SK-N-SH (cell line): ENCODE measurements around the gene CEP170B. TPM values are rescaled to one million over a fixed set of nuclear protein-coding genes. Genes with fewer than 3 reads are reported as not detected.
"Not testable (repeated sequence)": the region's sequence is repeated elsewhere in the genome, so short reads cannot be mapped to it uniquely, and the experiment has no call there.

ENCODE experiments used
- CTCF ChIA-PET: fragments of 300-600, 350-600 bp; formaldehyde crosslinking; extraction: SDS; loops from one replicate; lab custom pipeline; 2021; lab: Yijun Ruan, JAX
- POLR2A ChIA-PET: fragments of 350-600 bp; sonication (Branson Sonifier 250); formaldehyde crosslinking; extraction: SDS; loops from one replicate; lab custom pipeline; 2020; ENCODE audit warnings: antibody characterized with exemption, inconsistent platforms; lab: Yijun Ruan, JAX
- DNase-seq: peaks from one replicate; pipeline ENCODE4 v3.0.0; 2012
- H2AFZ ChIP-seq: fragments of 200-600 bp; sonication (generic); 2 replicates; pipeline ENCODE4 v1.8.1; 2016; ENCODE audit warnings: antibody characterized with exemption, mild to moderate bottlenecking, low read depth
- H3F3A ChIP-seq: fragments of 200-600 bp; sonication (generic); replicated peaks from 2 replicates; pipeline ENCODE3; 2016; ENCODE audit warnings: antibody characterized with exemption, mild to moderate bottlenecking; ENCODE audit not compliant: insufficient read depth
- H3K27ac ChIP-seq, 2 experiments: fragments of 200-500 bp in 1 of 2; fragments of 200-600 bp in 1 of 2; sonication (Bioruptor generic) in 1 of 2; sonication (generic), shearing (Covaris generic) in 1 of 2; 2 replicates each; pipeline versions ENCODE4 v1.5.1 to v1.6.1; 2014 to 2016; ENCODE audit warnings: low read depth in 2 of 2, inconsistent platforms in 1 of 2, low read length in 1 of 2, mild to moderate bottlenecking in 1 of 2, mixed read lengths in 1 of 2
- H3K27me3 ChIP-seq: fragments of 200-600 bp; sonication (generic), shearing (Covaris generic); 2 replicates; pipeline ENCODE4 v1.6.1; 2016; ENCODE audit warnings: mixed run types; ENCODE audit not compliant: insufficient read depth
- H3K36me3 ChIP-seq, 2 experiments: fragments of 200-500 bp in 1 of 2; fragments of 200-600 bp in 1 of 2; sonication (Bioruptor generic) in 1 of 2; sonication (generic) in 1 of 2; replicated peaks in 1 of 2; 2 replicates each; pipeline versions ENCODE3 to v1.5.1; 2014 to 2016; ENCODE audit warnings: low read length in 1 of 2, mild to moderate bottlenecking in 1 of 2; ENCODE audit not compliant: insufficient read depth in 2 of 2, control insufficient read depth in 1 of 2
- H3K4me1 ChIP-seq, 2 experiments: fragments of 200-500 bp in 1 of 2; fragments of 200-600 bp in 1 of 2; sonication (Bioruptor generic) in 1 of 2; sonication (generic), shearing (Covaris generic) in 1 of 2; 2 replicates each; pipeline versions ENCODE4 v1.5.1 to v1.6.1; 2014 to 2016; ENCODE audit warnings: low read depth in 1 of 2, low read length in 1 of 2, mixed run types in 1 of 2; ENCODE audit not compliant: insufficient read depth in 2 of 2, control insufficient read depth in 1 of 2
- H3K4me2 ChIP-seq: fragments of 200-600 bp; sonication (generic), shearing (Covaris generic); 2 replicates; pipeline ENCODE4 v1.6.1; 2017; ENCODE audit warnings: mixed run types
- H3K4me3 ChIP-seq, 2 experiments: fragments of 200-500 bp in 1 of 2; fragments of 200-600 bp in 1 of 2; sonication (Bioruptor generic) in 1 of 2; sonication (generic), shearing (Covaris generic) in 1 of 2; 2 replicates each; pipeline versions ENCODE4 v1.5.1 to v1.8.1; 2014 to 2016; ENCODE audit warnings: low read depth in 2 of 2, inconsistent platforms in 1 of 2, low read length in 1 of 2, mild to moderate bottlenecking in 1 of 2, mixed read lengths in 1 of 2, moderate library complexity in 1 of 2
- H3K79me2 ChIP-seq: fragments of 200-600 bp; sonication (generic); 2 replicates; pipeline ENCODE4 v1.8.1; 2017; ENCODE audit warnings: mild to moderate bottlenecking; ENCODE audit not compliant: insufficient read depth
- H3K9ac ChIP-seq: fragments of 200-600 bp; sonication (generic); 2 replicates; pipeline ENCODE4 v1.6.1; 2017; ENCODE audit warnings: mixed run types
- H3K9me2 ChIP-seq: fragments of 200-600 bp; sonication (generic); 2 replicates; pipeline ENCODE4 v1.6.1; 2017; ENCODE audit warnings: mixed run types
- H3K9me3 ChIP-seq: fragments of 200-600 bp; sonication (generic); 2 replicates; pipeline ENCODE4 v1.6.1; 2017; ENCODE audit warnings: mixed run types, mild to moderate bottlenecking, moderate library complexity
- H4K20me1 ChIP-seq: fragments of 200-600 bp; sonication (generic); 2 replicates; pipeline ENCODE4 v1.6.1; 2017; ENCODE audit warnings: mild to moderate bottlenecking, mixed run types; ENCODE audit not compliant: insufficient read depth
- ELF1 ChIP-seq: IDR thresholded peaks from 2 replicates; pipeline ENCODE4 v1.4.0; 2012
- FOXJ3 ChIP-seq: sonication (generic); formaldehyde crosslinking; IDR thresholded peaks from 2 replicates; pipeline ENCODE4 v1.5.1; 2020; ENCODE audit warnings: mild to moderate bottlenecking, missing genetic modification reagents
- FOXM1 ChIP-seq: IDR thresholded peaks from 2 replicates; pipeline ENCODE4 v1.4.0; 2012; ENCODE audit warnings: low read depth, mild to moderate bottlenecking
- GABPA ChIP-seq: IDR thresholded peaks from 2 replicates; pipeline ENCODE4 v1.4.0; 2012; ENCODE audit warnings: low read depth, mild to moderate bottlenecking
- GATA2 ChIP-seq: sonication (generic); formaldehyde crosslinking; IDR thresholded peaks from 2 replicates; pipeline ENCODE4 v1.5.0; 2020; ENCODE audit warnings: mild to moderate bottlenecking, missing genetic modification reagents
- MXI1 ChIP-seq: IDR thresholded peaks from 2 replicates; pipeline ENCODE4 v1.6.1; 2012; ENCODE audit warnings: mild to moderate bottlenecking, low read depth, low read length, improper control_type of control experiment
- RCOR1 ChIP-seq: fragments of 150-350 bp; IDR thresholded peaks from 2 replicates; pipeline ENCODE4 v1.6.1; 2017; ENCODE audit warnings: antibody characterized with exemption, low read length
- RFX5 ChIP-seq: IDR thresholded peaks from 2 replicates; pipeline ENCODE4 v1.6.1; 2012; ENCODE audit warnings: mild to moderate bottlenecking, improper control_type of control experiment, low read length
- SIN3A ChIP-seq: IDR thresholded peaks from 2 replicates; pipeline ENCODE4 v1.6.1; 2012; ENCODE audit warnings: low read depth, mild to moderate bottlenecking, low read length, moderate library complexity, borderline replicate concordance
- TAF1 ChIP-seq: IDR thresholded peaks from 2 replicates; pipeline ENCODE4 v1.6.1; 2012; ENCODE audit warnings: low read depth, mild to moderate bottlenecking, low read length, moderate library complexity, borderline replicate concordance
- USF2 ChIP-seq: fragments of 150-350 bp; IDR thresholded peaks from 2 replicates; pipeline ENCODE4 v1.6.1; 2017; ENCODE audit warnings: antibody characterized with exemption, low read length, low read depth, borderline replicate concordance
- WGBS: methylation state at CpG from one replicate; pipeline ENCODE4 v1.1.6; 2017; ENCODE audit warnings: low lambda C conversion rate; 5-methylcytosine and 5-hydroxymethylcytosine counted together
- polyA plus RNA-seq, 3 experiments: library from polyadenylated mRNA; depleted of rRNA; stranded (reverse); fragments of >200 nt; gene quantifications; 2 replicates each; pipeline ENCODE4 v1.2.3, GENCODE V29; 2012
- TF ChIP-seq, protein P1 (sequence below): IDR thresholded peaks from 2 replicates; pipeline ENCODE4 v1.4.0; 2012; ENCODE audit warnings: low read depth, borderline replicate concordance

CEP170B gene
- polyA plus RNA-seq, 1 of the 3 experiments (the other 2 are of a cell fraction), result 11.0 TPM

- no peak for TF ChIP-seq FOXM1
- no peak for TF ChIP-seq GABPA
- TF ChIP-seq, protein P1, sequence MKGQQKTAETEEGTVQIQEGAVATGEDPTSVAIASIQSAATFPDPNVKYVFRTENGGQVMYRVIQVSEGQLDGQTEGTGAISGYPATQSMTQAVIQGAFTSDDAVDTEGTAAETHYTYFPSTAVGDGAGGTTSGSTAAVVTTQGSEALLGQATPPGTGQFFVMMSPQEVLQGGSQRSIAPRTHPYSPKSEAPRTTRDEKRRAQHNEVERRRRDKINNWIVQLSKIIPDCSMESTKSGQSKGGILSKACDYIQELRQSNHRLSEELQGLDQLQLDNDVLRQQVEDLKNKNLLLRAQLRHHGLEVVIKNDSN, result no peak
Measured at GRCh38 chr14:104917116-104917515, 52.0 kb downstream of the CEP170B start (continued).

DNA sequence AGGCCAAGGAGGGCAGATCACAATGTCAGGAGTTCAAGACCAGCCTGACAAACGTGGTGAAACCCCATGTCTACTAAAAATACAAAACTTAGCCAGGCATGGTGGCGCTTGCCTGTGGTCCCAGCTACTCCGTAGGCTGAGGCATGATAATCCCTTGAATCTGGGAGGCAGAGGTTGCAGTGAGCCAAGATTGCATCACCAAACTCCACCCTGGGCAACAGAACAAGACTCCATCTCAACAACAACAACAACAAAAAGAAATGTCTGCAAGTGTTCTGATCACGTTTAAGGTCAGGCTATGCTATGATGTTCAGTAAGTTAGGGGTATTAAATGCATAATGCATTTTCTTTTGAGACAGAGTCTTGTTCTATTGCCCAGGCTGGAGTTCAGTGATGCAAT is 52.9 kb downstream of the CEP170B start:
- no peak overlapping the region for H2AFZ ChIP-seq
- no peaks in the 10 kb centered on the region for H3K36me3 ChIP-seq
- H3K79me2 ChIP-seq, result no peaks in the 10 kb centered on the region
- WGBS, result 47% methylated on average over 4 of the region's 4 CpGs
- no peaks in the 10 kb centered on the region for H3K4me1 ChIP-seq
- no peak for DNase-seq
- H4K20me1 ChIP-seq, result no peaks in the 10 kb centered on the region
- no peak overlapping the region for H3K4me3 ChIP-seq
- H3K27me3 ChIP-seq, result peaks cover 6% of the 10 kb centered on the region; the same call in 1 of the 2 replicates
- CTCF ChIA-PET, result interaction anchor here (1.2 kb wide), 1 partner anchor 22 kb away, joined by 3 read pairs; no protein-coding TSS in a partner anchor
- no peaks in the 10 kb centered on the region for H3F3A ChIP-seq
- H3K27ac ChIP-seq, result no peak overlapping the region
- H3K9me3 ChIP-seq, result no peaks in the 10 kb centered on the region
- H3K9ac ChIP-seq, result no peak overlapping the region
- H3K9me2 ChIP-seq, result no peaks in the 10 kb centered on the region
- no peak overlapping the region for H3K4me2 ChIP-seq
- POLR2A ChIA-PET, result no interaction called here
- no peak for TF ChIP-seq SIN3A
- no peak for TF ChIP-seq GATA2 (CRISPR knock-in tag)
- no peak for TF ChIP-seq GABPA
- TF ChIP-seq RFX5, result no peak
- no peak for TF ChIP-seq TAF1
- TF ChIP-seq FOXJ3, result no peak
- TF ChIP-seq MXI1, result no peak
- TF ChIP-seq RCOR1, result no peak
- TF ChIP-seq ELF1, result no peak
- no peak for TF ChIP-seq USF2

DNA sequence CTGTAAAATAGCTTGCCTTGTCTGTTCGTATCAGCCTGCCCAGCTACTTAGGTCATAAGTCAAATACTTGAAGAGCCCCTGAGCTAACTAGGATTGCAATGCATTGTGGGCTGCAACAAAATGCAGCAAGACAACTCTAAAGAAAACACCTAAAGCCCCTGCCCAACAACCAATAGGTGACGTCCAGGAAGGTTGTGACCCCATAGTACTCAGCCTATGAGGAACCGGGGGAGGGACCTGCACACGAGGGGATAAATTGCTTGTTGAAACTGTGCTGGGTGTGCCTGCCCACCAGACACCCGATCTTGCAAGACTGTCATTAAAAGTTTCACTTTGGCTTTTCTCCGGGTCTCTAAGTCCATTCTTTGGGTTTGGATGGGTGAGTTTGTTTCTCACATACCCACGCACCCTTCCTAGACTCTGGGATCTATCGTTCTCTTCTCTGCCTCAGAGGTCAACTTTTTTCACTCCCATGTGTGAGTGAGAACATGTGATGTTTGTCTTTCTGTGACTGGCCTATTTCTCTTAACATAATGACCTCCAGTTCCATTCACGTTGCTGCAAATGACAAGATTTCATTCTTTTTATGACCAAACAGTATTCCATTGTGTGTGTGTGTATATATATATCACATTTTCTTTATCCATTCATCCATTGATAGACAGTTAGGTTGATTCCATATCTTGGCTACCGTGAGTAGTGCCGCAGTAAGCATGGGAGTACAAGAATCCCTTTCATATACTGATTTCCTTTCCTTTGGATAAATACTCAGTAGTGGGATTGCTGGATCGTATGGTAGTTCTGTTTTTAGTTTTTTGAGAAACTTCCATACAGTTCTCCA is 54.3 kb downstream of the CEP170B start:
- H3K9ac ChIP-seq, DNase-seq, H3K4me1 ChIP-seq, H3K27me3 ChIP-seq, H3K27ac ChIP-seq, H4K20me1 ChIP-seq, H3K36me3 ChIP-seq, H3K4me3 ChIP-seq, H3K9me3 ChIP-seq, POLR2A ChIA-PET, H3K9me2 ChIP-seq, H3K4me2 ChIP-seq, H3F3A ChIP-seq, H2AFZ ChIP-seq, H3K79me2 ChIP-seq: not testable (repeated sequence)
- CTCF ChIA-PET, result interaction anchor here (0.6 to 1.3 kb wide), 2 partner anchors 12 to 23 kb away, joined by 3 read pairs; no protein-coding TSS in a partner anchor
- 70% methylated on average over 12 of the region's 12 CpGs for WGBS
